Activated naive CD8-positive, alpha-beta T cell treated with anti-CD3 and anti-CD28 coated beads, Interleukin-2, amount 50 U/mL, for 24 hours (primary cell): Measurements from ENCODE around the gene FBXL17.
A peak's percentile ranks its signal among the peaks of the same experiment; 100 is the strongest.

Experiments
- ATAC-seq: fragments of 150-1000 bp; cut with Tn5 transposase; one replicate; pipeline ENCODE4 v1.10.0; 2021
- DNase-seq: peaks from one replicate; pipeline ENCODE4 v3.0.0; 2021
- H3K27ac Mint-ChIP-seq: one replicate; pipeline ENCODE4 v1.8.0; 2021; ENCODE audit warnings: mild to moderate bottlenecking, mixed read lengths
- H3K27me3 Mint-ChIP-seq: one replicate; pipeline ENCODE4 v1.8.0; 2021; ENCODE audit warnings: mixed read lengths
- H3K36me3 Mint-ChIP-seq: one replicate; pipeline ENCODE4 v1.8.0; 2021; ENCODE audit warnings: low read depth, mixed read lengths
- H3K4me1 Mint-ChIP-seq: one replicate; pipeline ENCODE4 v1.8.0; 2021; ENCODE audit warnings: mixed read lengths
- H3K4me3 Mint-ChIP-seq: one replicate; pipeline ENCODE4 v1.8.0; 2021; ENCODE audit warnings: mild to moderate bottlenecking, moderate library complexity, mixed read lengths
- H3K9me3 Mint-ChIP-seq: one replicate; pipeline ENCODE4 v1.8.0; 2021; ENCODE audit warnings: mixed read lengths

FBXL17 gene

DNA sequence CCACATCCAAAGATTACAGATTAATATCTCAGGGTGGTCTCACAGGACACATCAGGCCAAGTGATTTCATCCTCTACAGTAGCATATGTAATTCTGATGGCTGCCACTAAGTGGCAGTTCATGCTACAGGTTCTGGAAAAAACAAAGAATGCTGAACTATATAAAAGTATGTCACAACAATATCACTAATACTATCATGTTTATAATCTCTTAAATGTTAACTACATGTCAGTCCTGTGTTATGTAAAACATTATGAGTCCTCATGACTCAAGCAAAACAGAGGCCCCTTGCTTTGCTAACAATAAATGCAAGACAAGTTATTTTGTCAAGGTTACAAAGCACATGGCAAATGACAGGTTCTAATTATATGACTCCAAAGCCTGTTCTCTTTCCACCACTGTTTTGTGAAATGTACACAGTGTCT is 233.2 kb downstream of the FBXL17 start:
- no peak overlapping the region for H3K4me3 Mint-ChIP-seq

DNA sequence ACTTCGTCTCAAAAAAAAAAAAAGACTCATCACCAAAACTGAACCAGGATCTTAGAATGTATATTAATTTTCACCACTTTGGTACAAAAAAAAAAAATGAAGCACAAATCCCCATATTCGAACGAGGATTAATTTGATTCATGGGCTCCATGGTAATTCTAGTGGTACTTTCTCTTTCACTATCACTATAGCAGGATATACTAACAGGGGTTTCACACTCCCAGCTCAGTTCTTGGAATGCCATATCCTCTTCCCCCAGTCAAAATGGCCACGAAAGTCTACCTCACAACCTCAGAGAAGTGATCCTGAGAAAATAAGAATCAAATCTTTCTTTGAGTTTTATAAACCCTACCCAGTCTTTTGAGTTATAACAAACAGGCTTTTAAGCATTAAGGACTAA is 235.7 kb downstream of the FBXL17 start:
- no peaks in the 10 kb centered on the region for H3K27me3 Mint-ChIP-seq
- no peak overlapping the region for H3K4me3 Mint-ChIP-seq
- H3K9me3 Mint-ChIP-seq: no peaks in the 10 kb centered on the region
- H3K27ac Mint-ChIP-seq: no peak overlapping the region
- H3K4me1 Mint-ChIP-seq: peaks cover 3% of the 10 kb centered on the region
- DNase-seq (no peak), ATAC-seq (no peak)
- peaks cover 11% of the 10 kb centered on the region for H3K36me3 Mint-ChIP-seq

More for the DNA sequence above, 233.2 kb downstream of the FBXL17 start:
- no peaks in the 10 kb centered on the region for H3K9me3 Mint-ChIP-seq
- H3K27me3 Mint-ChIP-seq: no peaks in the 10 kb centered on the region
- peak; percentile 36 for ATAC-seq
- H3K27ac Mint-ChIP-seq: no peak overlapping the region
- DNase-seq: no peak
- peaks cover 3% of the 10 kb centered on the region for H3K4me1 Mint-ChIP-seq
- H3K36me3 Mint-ChIP-seq: peaks cover 18% of the 10 kb centered on the region

DNA sequence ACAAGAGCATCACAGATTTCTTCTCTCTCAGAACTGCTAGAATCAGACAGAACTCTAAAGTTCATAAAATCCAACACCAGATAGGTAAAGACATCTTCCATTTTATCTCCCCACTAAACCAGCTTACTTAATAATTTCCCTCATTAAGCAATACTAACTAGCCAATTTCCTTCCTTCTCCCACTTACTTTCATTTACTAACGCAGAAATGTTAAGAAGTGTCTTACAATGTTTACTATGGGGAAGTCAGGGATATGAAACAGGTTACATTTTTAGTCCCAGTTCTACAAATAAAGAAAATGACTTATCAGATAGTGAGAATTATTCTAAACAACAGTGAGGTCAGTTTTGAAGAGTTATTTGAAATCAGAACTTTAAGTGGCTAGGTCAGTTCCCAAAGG is 236.5 kb downstream of the FBXL17 start:
- Mint-ChIP-seq H3K9me3 (no peaks in the 10 kb centered on the region), H3K27ac (no peak overlapping the region), H3K4me1 (peaks cover 3% of the 10 kb centered on the region), H3K36me3 (peaks cover 11% of the 10 kb centered on the region), H3K4me3 (no peak overlapping the region), H3K27me3 (no peaks in the 10 kb centered on the region)
- ATAC-seq: no peak
- no peak for DNase-seq

DNA sequence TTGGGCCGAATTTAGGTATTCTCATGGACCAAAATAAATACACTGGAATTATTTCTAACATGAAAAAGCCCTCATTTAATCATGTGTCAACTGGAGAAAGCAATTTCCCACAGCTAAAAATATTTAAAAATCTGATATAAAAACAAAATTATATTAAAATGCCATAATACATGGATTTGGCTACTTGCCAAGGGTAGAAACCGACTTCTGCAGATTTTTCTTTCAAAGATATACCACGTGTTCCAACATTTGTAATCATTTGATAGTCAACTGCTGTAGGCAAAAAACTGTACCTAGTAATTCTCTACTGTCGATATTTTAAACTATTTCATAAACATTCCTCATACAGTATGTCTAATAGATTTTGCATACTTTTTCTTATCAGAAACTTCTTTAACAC is 237.6 kb downstream of the FBXL17 start:
- no peaks in the 10 kb centered on the region for H3K9me3 Mint-ChIP-seq
- no peaks in the 10 kb centered on the region for H3K27me3 Mint-ChIP-seq
- no peak overlapping the region for H3K27ac Mint-ChIP-seq
- H3K4me1 Mint-ChIP-seq: peaks cover 3% of the 10 kb centered on the region
- ATAC-seq (no peak), DNase-seq (no peak)
- no peak overlapping the region for H3K4me3 Mint-ChIP-seq
- H3K36me3 Mint-ChIP-seq: peaks cover 11% of the 10 kb centered on the region

DNA sequence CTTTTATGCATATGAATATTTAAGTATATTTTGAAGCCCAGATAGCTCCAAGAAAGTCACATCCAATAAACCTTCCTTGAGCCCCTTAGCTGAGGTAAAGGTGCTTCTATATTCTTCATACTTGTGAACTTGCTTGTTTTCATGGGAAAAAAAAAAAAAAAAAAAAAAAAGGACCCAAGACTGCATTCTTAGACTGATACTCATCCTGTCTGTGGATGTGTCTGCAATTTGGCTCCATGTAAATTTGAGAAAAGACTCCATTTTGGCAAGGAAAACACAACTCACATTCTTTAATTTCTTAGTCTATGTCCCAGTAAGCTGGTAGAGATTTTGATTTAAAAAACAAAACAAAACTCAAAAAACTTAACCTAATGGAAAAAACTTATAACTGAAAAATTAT is 238.3 kb downstream of the FBXL17 start:
- no peaks in the 10 kb centered on the region for H3K9me3 Mint-ChIP-seq
- H3K27me3 Mint-ChIP-seq: no peaks in the 10 kb centered on the region
- peaks cover 3% of the 10 kb centered on the region for H3K4me1 Mint-ChIP-seq
- no peak overlapping the region for H3K4me3 Mint-ChIP-seq
- H3K27ac Mint-ChIP-seq: no peak overlapping the region
- no peak for ATAC-seq
- peaks cover 11% of the 10 kb centered on the region for H3K36me3 Mint-ChIP-seq
- DNase-seq: no peak

DNA sequence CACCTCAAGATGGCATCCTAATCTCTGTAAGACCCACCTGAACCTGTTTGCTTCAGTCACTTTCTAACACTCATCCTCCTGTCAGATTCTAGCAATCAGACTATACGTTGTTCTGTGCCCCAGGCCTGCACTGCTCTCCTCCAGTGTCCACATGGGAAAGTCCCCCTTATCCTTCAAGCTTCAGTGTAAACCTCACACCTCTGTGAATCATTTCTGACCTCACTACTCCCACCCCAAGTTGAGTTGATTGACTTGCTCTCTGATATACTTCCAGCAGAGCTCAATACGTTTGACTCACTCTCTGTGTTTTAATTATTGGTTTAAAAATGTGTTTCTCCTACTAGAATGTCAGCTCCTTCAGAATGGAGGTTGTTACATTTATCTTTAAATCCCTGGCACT is 240.2 kb downstream of the FBXL17 start:
- Mint-ChIP-seq H3K27ac (no peak overlapping the region), H3K36me3 (peaks cover 3% of the 10 kb centered on the region), H3K4me1 (peaks cover 3% of the 10 kb centered on the region), H3K27me3 (no peaks in the 10 kb centered on the region), H3K4me3 (no peak overlapping the region), H3K9me3 (no peaks in the 10 kb centered on the region)
- DNase-seq (no peak), ATAC-seq (peak; percentile 86)

DNA sequence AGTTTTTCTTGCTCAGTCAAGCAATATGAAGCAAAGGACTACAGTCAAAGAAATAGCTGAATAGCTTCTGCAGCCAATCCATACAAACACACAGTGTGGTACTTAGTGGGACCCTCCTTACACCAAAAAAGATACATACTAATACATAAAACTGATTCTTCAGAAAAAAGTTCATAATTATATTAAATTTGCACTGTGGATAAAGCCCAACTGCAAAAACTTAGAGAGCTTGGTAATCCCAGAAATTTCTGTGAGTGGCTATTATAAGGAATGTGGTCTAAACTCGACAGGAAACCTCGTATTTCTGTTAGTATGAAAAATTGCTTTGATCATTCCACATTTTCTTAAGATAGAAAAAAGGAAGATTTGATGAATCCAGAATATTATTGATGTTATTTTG is 245.4 kb downstream of the FBXL17 start:
- Mint-ChIP-seq H3K27ac (no peak overlapping the region), H3K36me3 (no peaks in the 10 kb centered on the region), H3K27me3 (no peaks in the 10 kb centered on the region), H3K4me1 (no peaks in the 10 kb centered on the region), H3K9me3 (no peaks in the 10 kb centered on the region), H3K4me3 (no peak overlapping the region)
- no peak for ATAC-seq
- DNase-seq: no peak

DNA sequence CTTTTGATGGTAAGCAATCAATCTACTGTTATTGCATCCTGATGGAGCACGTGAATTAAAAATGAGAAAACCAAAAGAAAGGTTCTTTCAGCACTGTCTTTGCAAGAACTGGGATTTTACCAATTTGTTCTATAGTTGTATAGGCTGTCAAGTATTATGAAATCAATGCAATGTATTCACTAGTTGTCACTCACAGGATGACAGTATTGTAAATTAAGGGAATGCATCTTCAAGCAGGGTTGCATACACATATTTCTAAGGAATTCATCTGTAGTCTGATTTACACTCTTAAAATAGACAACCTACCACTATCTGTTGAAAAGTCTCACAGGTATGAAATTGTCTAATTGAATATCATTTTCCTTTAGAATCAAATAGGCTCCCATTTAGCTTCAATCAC is 252.8 kb downstream of the FBXL17 start:
- DNase-seq: no peak
- Mint-ChIP-seq H3K4me3 (no peak overlapping the region), H3K9me3 (no peaks in the 10 kb centered on the region), H3K4me1 (no peaks in the 10 kb centered on the region), H3K27ac (no peak overlapping the region), H3K36me3 (no peaks in the 10 kb centered on the region), H3K27me3 (no peaks in the 10 kb centered on the region)
- no peak for ATAC-seq

DNA sequence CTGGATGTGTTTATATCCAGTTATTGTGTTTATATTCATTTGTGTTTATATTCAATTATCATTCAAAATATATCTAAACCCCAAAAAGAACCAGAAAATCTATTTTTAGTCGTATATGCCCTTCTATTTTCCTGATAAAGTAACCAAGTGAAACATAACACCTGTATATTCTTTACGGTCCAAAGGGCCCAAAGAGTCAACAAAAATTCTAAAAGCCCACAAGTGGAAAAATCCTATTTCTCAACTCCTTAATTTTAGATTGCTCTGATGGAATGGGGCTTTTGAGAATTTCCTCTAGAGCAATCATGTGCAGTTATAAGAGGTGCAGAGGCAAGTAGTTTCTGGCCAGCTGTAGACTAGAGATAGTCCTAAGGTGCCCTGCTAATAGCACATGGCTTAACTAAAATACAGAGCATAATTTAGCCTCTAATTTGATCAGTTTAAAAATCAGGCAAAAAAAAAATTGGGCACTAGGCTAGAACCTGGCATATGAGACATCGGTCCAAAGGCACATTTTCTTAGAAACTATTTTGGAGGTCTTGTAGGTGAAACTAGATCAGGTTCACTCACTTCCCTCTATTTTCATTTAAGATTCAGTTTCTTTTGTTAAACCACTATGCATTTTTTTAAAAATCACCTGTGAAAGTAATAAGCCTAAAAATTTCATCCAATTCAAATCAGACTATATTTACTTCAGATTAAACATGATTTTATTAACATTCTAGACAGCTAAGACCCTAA is 256.0 kb downstream of the FBXL17 start:
- Mint-ChIP-seq H3K27ac (no peak overlapping the region), H3K4me3 (no peak overlapping the region), H3K36me3 (no peaks in the 10 kb centered on the region), H3K27me3 (no peaks in the 10 kb centered on the region), H3K4me1 (no peaks in the 10 kb centered on the region), H3K9me3 (no peaks in the 10 kb centered on the region)
- DNase-seq: no peak
- ATAC-seq: no peak

DNA sequence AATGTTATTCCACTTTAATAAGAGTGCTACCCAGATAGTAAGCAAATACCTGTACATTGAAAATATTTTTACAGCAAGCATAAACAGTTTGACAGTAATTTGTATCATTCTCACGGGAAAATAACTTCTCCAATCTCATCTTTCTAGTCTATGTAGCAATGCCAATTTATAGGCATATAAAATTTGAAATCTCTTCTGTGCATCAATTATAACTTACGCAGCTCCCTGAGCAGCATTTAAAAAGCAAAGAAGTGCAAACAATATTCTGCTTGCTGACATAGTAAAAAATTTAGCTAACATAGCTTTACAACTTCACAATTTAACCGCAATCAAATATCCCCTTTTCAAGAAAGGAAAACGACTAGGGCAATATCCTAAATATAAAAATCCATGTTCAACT is 257.3 kb downstream of the FBXL17 start:
- Mint-ChIP-seq H3K9me3 (no peaks in the 10 kb centered on the region), H3K27me3 (no peaks in the 10 kb centered on the region), H3K27ac (no peak overlapping the region), H3K36me3 (no peaks in the 10 kb centered on the region), H3K4me3 (no peak overlapping the region), H3K4me1 (no peaks in the 10 kb centered on the region)
- DNase-seq (no peak), ATAC-seq (no peak)

DNA sequence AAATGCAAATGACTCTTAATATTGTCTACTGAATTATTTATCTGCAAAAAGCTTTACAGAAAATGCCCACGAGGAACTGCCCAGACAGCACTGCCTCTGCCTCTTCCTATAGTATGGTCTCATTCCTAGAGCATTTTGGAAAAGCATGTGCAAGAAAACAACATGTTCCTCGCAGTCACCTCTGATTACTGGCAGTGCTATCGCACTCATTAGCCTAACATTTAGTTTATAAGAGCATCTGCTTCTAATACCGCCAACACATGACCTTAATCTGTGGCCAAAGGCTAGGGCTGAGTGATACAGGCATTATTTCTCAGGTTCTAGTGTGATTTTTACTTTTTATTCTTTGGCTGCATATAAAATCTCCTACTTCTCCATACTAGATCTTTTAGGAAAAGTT is 259.2 kb downstream of the FBXL17 start:
- no peak for ATAC-seq
- H3K27ac Mint-ChIP-seq: no peak overlapping the region
- DNase-seq: no peak
- H3K9me3 Mint-ChIP-seq: no peaks in the 10 kb centered on the region
- H3K27me3 Mint-ChIP-seq: no peaks in the 10 kb centered on the region
- H3K4me3 Mint-ChIP-seq: no peak overlapping the region
- no peaks in the 10 kb centered on the region for H3K4me1 Mint-ChIP-seq
- H3K36me3 Mint-ChIP-seq: no peaks in the 10 kb centered on the region

DNA sequence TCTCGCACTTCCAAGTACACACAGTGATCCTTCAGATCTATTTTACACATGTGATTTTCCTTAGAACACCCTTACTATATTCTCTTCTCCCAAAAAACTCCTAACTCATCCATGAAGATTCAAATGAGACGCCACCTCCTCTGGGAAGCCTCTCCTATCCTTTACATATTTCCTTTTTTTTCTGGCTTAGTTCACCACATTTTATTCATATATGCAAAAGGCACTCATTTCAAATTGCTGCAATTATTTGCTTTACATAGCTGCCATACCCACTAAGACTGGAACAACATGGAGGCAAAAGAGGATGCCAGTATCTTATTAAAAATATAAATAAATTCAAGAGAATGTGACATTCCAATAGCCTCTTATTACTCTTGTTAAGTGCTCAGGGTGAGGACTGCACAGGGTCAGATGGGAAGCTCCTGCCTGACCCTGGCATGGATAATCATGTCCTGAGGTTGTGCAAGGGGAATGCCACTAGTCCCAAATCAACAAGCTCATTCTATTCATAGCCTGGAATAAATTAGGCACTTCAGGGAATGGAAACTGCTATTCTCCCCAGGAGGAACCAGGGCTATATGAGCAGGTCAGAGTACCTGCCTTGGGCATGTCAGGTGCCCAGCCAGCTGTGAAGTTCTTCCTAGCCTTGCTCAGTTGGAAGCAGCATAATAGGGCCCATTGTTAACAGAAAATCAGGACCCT is 262.9 kb downstream of the FBXL17 start:
- Mint-ChIP-seq H3K4me1 (no peaks in the 10 kb centered on the region), H3K27ac (no peak overlapping the region), H3K9me3 (peaks cover 2% of the 10 kb centered on the region), H3K4me3 (no peak overlapping the region), H3K27me3 (no peaks in the 10 kb centered on the region), H3K36me3 (peaks cover 4% of the 10 kb centered on the region)
- ATAC-seq (no peak), DNase-seq (no peak)

DNA sequence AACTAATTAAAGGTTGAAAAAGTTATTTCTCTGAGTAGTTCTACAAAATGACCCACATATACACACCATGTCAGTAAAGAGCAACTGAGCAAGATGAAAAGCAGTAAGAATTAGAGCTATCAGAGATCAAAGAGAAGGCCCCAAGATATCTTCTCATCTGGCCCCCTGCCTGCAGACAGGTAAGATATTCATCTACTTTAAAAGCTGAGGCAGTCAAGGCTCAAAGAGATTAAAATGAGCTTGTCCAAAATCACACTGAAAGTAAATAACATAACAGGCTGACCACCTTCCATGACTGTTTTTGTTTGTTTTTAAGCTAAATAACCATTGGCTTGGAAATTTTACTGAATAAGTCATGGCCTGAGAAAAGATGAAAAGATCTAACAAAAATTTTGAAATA is 266.2 kb downstream of the FBXL17 start:
- peaks cover 10% of the 10 kb centered on the region for H3K9me3 Mint-ChIP-seq
- H3K27ac Mint-ChIP-seq: no peak overlapping the region

DNA sequence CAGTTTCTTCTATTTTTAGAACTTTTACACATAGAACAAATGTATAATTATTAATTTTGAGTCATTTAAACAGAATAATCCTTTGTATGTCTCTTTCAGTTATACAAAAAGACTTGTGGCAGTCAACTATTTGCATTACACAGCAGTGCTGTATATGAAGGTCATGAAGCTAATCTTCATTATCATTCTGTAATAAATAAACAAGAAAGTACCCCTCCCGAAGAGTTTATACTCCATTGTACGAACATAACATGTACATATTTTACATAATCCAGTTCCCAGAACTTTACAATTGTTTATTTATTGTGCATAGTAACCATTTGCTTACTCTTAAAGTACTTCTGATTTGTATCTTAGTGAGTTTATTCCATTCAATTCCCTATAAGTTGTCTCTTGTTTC is 267.9 kb downstream of the FBXL17 start:
- Mint-ChIP-seq H3K27ac (no peak overlapping the region), H3K4me3 (no peak overlapping the region), H3K9me3 (peaks cover 10% of the 10 kb centered on the region), H3K4me1 (no peaks in the 10 kb centered on the region), H3K27me3 (no peaks in the 10 kb centered on the region), H3K36me3 (peaks cover 9% of the 10 kb centered on the region)
- ATAC-seq (no peak), DNase-seq (no peak)

More for the DNA sequence above, 266.2 kb downstream of the FBXL17 start:
- no peaks in the 10 kb centered on the region for H3K27me3 Mint-ChIP-seq
- H3K4me3 Mint-ChIP-seq: no peak overlapping the region
- ATAC-seq (no peak), DNase-seq (no peak)
- H3K4me1 Mint-ChIP-seq: no peaks in the 10 kb centered on the region
- H3K36me3 Mint-ChIP-seq: peaks cover 6% of the 10 kb centered on the region

DNA sequence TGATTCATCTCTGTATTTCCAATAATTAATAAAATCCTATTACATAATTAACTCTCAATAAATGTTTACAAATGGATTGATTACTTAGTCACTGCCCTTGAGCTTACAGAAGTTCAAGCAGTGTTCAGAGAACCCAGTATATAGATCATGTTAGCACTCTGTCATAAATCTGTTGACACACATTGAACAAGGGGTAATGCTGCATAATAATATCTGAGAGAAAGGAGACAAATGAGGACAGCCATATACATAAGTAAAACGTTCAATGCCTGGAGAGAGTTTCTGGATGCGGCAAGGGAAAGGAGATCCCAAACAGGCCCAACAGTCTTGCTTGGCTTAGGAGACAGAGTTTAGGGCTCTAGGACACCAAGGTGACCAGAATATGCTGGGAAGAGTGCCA is 270.2 kb downstream of the FBXL17 start:
- no peaks in the 10 kb centered on the region for H3K4me1 Mint-ChIP-seq
- H3K9me3 Mint-ChIP-seq: peaks cover 10% of the 10 kb centered on the region
- no peak for DNase-seq
- H3K27ac Mint-ChIP-seq: no peak overlapping the region
- no peak overlapping the region for H3K4me3 Mint-ChIP-seq
- ATAC-seq: no peak
- peaks cover 12% of the 10 kb centered on the region for H3K36me3 Mint-ChIP-seq
- H3K27me3 Mint-ChIP-seq: no peaks in the 10 kb centered on the region
